ENCODE results near the gene PPP3CA.

GRCh38 chr4:101218894-101219293 lies 128.4 kb downstream of the PPP3CA start:
- TF ChIP-seq CTCF (IDR thresholded peaks at IDR 0.05) (no peak), POLR2A (IDR thresholded peaks at IDR 0.05) (no peak)

Data from right lobe of liver (tissue), 4 donors.